Endothelial cell of umbilical vein (primary cell): ENCODE results near the gene PBX3. TPM values are rescaled to one million over a fixed set of nuclear protein-coding genes. Genes with fewer than 3 reads are reported as not detected.

ENCODE experiments used
- BruUV-seq: library from RNA; stranded (reverse); fragments of 400-500 nt; replicated peaks from 2 replicates; lab custom pipeline; 2021; lab: Mats Ljungman, UMichigan
- CTCF ChIA-PET: fragments of 300-600, 350-600 bp; sonication (Branson Sonifier 250); formaldehyde crosslinking; loops from one replicate; lab custom pipeline; 2021; ENCODE audit warnings: antibody characterized with exemption, inconsistent platforms; lab: Charles Lee
- POLR2A ChIA-PET: fragments of 300-600, 350-600 bp; sonication (Branson Sonifier 250); formaldehyde crosslinking; loops from one replicate; lab custom pipeline; 2021; ENCODE audit warnings: antibody characterized with exemption, inconsistent platforms; lab: Charles Lee
- DNase-seq: peaks from one replicate; pipeline ENCODE4 v3.0.0-alpha.2; 2011; ENCODE audit warnings: low read depth, low spot score
- FAIRE-seq: peaks from 2 replicates; lab custom pipeline; 2011; peaks lifted over from hg19 to GRCh38; lab: Jason Lieb, UNC
- H2AFZ ChIP-seq: 2 replicates; pipeline ENCODE4 v1.6.0; 2012; ENCODE audit warnings: low read depth, low read length, control low read depth, inconsistent platforms
- H3K27ac ChIP-seq: 2 replicates; pipeline ENCODE4 v1.5.1; 2011; ENCODE audit warnings: low read depth, mild to moderate bottlenecking, control low read depth, low read length, moderate library complexity; ENCODE audit not compliant: insufficient read depth
- H3K27me3 ChIP-seq, 2 experiments: 2 replicates each; pipeline versions ENCODE4 v1.6.0 to v1.6.1; 2011; ENCODE audit warnings: low read length in 2 of 2, mixed read lengths in 1 of 2; ENCODE audit not compliant: control insufficient read depth in 2 of 2, insufficient read depth in 2 of 2
- H3K36me3 ChIP-seq, 2 experiments: 2 replicates in 1 of 2; 3 replicates in 1 of 2; pipeline ENCODE4 v1.5.1; 2011; ENCODE audit warnings: low read length in 2 of 2, mild to moderate bottlenecking in 1 of 2, moderate library complexity in 1 of 2; ENCODE audit not compliant: control insufficient read depth in 2 of 2, insufficient read depth in 2 of 2; ENCODE audit errors: extremely low read depth in 1 of 2
- H3K4me1 ChIP-seq: 3 replicates; pipeline ENCODE4 v1.5.1; 2011; ENCODE audit warnings: mild to moderate bottlenecking, low read length; ENCODE audit not compliant: control insufficient read depth, insufficient read depth; ENCODE audit errors: extremely low read depth
- H3K4me2 ChIP-seq: 2 replicates; pipeline ENCODE4 v1.6.1; 2011; ENCODE audit warnings: low read length, control low read depth, mixed read lengths; ENCODE audit not compliant: insufficient read depth
- H3K4me3 ChIP-seq, 3 experiments: fragments of 200-600 bp in 1 of 3; sonication (generic), shearing (Covaris generic) in 1 of 3; replicated peaks in 1 of 3; 2 replicates each; pipeline ENCODE4 v1.5.1; 2011 to 2016; ENCODE audit warnings: control low read depth in 3 of 3, low read length in 3 of 3, mild to moderate bottlenecking in 2 of 3, inconsistent platforms in 1 of 3, low read depth in 1 of 3, moderate library complexity in 1 of 3; ENCODE audit not compliant: insufficient read depth in 1 of 3
- H3K79me2 ChIP-seq: 2 replicates; pipeline ENCODE4 v1.6.0; 2012; ENCODE audit warnings: low read length, inconsistent platforms; ENCODE audit not compliant: control insufficient read depth, insufficient read depth
- H3K9ac ChIP-seq: replicated peaks from 2 replicates; pipeline ENCODE3; 2011; ENCODE audit warnings: low read length, control low read depth; ENCODE audit not compliant: insufficient read depth; ENCODE audit errors: extremely low read depth
- H3K9me1 ChIP-seq: replicated peaks from 3 replicates; pipeline ENCODE4 v1.6.0; 2011; ENCODE audit warnings: mild to moderate bottlenecking, low read length; ENCODE audit not compliant: control insufficient read depth, insufficient read depth; ENCODE audit errors: extremely low read depth
- H3K9me3 ChIP-seq: replicated peaks from 2 replicates; pipeline ENCODE4 v1.5.1; 2012; ENCODE audit warnings: low read length, inconsistent platforms; ENCODE audit not compliant: control insufficient read depth, insufficient read depth
- H4K20me1 ChIP-seq: replicated peaks from 2 replicates; pipeline ENCODE3; 2011; ENCODE audit warnings: mild to moderate bottlenecking, low read length; ENCODE audit not compliant: control insufficient read depth, insufficient read depth; ENCODE audit errors: extremely low read depth
- EZH2 ChIP-seq: IDR thresholded peaks from 2 replicates; pipeline ENCODE4 v1.6.1; 2012; ENCODE audit warnings: borderline replicate concordance, low read depth, mild to moderate bottlenecking, moderate library complexity, low read length, inconsistent platforms; ENCODE audit not compliant: severe bottlenecking
- FOS ChIP-seq: IDR thresholded peaks from 2 replicates; pipeline ENCODE4 v1.6.1; 2011; ENCODE audit warnings: mild to moderate bottlenecking, low read length, moderate library complexity, borderline replicate concordance; ENCODE audit not compliant: insufficient read depth
- GATA2 ChIP-seq: IDR thresholded peaks from 2 replicates; pipeline ENCODE4 v1.7.0; 2011; ENCODE audit warnings: low read depth, mild to moderate bottlenecking, moderate library complexity, mixed read lengths, low read length; ENCODE audit not compliant: insufficient read length, insufficient read depth
- JUN ChIP-seq: IDR thresholded peaks from 2 replicates; pipeline ENCODE4 v1.6.1; 2011; ENCODE audit warnings: borderline replicate concordance, low read depth; ENCODE audit not compliant: insufficient read length, insufficient read depth
- MAX ChIP-seq: IDR thresholded peaks from 2 replicates; pipeline ENCODE4 v1.6.1; 2011; ENCODE audit not compliant: insufficient read depth, insufficient read length
- MYC ChIP-seq: IDR thresholded peaks from one replicate; pipeline ENCODE4 v1.6.1; 2011; ENCODE audit warnings: mild to moderate bottlenecking, low read depth, low read length
- POLR2A ChIP-seq: IDR thresholded peaks from 2 replicates; pipeline ENCODE4 v1.6.1; 2012; ENCODE audit warnings: low read depth, mild to moderate bottlenecking, control low read depth, low read length
- POLR2AphosphoS5 ChIP-seq: IDR thresholded peaks from 2 replicates; pipeline ENCODE4 v1.6.1; 2012; ENCODE audit warnings: low read depth, mild to moderate bottlenecking, control low read depth, low read length, moderate library complexity; ENCODE audit not compliant: insufficient read depth
- dilution Hi-C: fragments of 300-500 bp; cut with MboI; formaldehyde crosslinking; loops from one replicate; pipeline ENCODE4 v1.15.0; 2019; ENCODE audit warnings: low sequenced_read_pairs; ENCODE audit not compliant: extremely low pct_ligation_motif_present
- intact Hi-C: fragments of 100-400 bp; cut with micrococcal nuclease; formaldehyde crosslinking; loops from one replicate; pipeline ENCODE4 v1.10.0; 2022
- polyA plus RNA-seq, 4 experiments: library from polyadenylated mRNA; depleted of rRNA in 3 of 4; stranded (reverse) in 3 of 4; unstranded in 1 of 4; fragments of >200 nt; gene quantifications; 2 replicates each; pipeline versions ENCODE4 v1.2.1 to v1.2.3, GENCODE V29; 2011 to 2012; ENCODE audit warnings: missing spikeins in 1 of 4
- total RNA-seq: library from RNA; stranded (reverse); gene quantifications from 2 replicates; pipeline ENCODE4 v1.2.3, GENCODE V29; 2021
- TF ChIP-seq, protein P1 (sequence below), 2 donors: IDR thresholded peaks; 1 replicate in 1 of 2; 2 replicates in 1 of 2; pipeline ENCODE4 v1.5.1; 2011; ENCODE audit warnings: low read length in 2 of 2, mild to moderate bottlenecking in 2 of 2, moderate library complexity in 2 of 2, control low read depth in 1 of 2, inconsistent platforms in 1 of 2, low read depth in 1 of 2; ENCODE audit not compliant: insufficient read depth in 1 of 2; ENCODE audit errors: extremely low read depth in 1 of 2

The PBX3 gene
- total and polyA plus RNA-seq, 2 donors (not counting 3 experiments of a cell fraction or from before 2014, with no cell fraction given): 18.8 to 42.0 TPM

- no peak for FAIRE-seq
- H3K79me2 ChIP-seq: no peaks in the 10 kb centered on the region
- intact Hi-C loops: no loop called here
- DNase-seq: no peak
- H3K9ac ChIP-seq: no peak overlapping the region
- no peaks in the 10 kb centered on the region for H4K20me1 ChIP-seq
- H3K4me3 ChIP-seq: no peak overlapping the region
- dilution Hi-C loops: no loop called here
- TF ChIP-seq MAX: no peak
- TF ChIP-seq FOS: no peak
- no peak for TF ChIP-seq JUN
- TF ChIP-seq, protein P1, sequence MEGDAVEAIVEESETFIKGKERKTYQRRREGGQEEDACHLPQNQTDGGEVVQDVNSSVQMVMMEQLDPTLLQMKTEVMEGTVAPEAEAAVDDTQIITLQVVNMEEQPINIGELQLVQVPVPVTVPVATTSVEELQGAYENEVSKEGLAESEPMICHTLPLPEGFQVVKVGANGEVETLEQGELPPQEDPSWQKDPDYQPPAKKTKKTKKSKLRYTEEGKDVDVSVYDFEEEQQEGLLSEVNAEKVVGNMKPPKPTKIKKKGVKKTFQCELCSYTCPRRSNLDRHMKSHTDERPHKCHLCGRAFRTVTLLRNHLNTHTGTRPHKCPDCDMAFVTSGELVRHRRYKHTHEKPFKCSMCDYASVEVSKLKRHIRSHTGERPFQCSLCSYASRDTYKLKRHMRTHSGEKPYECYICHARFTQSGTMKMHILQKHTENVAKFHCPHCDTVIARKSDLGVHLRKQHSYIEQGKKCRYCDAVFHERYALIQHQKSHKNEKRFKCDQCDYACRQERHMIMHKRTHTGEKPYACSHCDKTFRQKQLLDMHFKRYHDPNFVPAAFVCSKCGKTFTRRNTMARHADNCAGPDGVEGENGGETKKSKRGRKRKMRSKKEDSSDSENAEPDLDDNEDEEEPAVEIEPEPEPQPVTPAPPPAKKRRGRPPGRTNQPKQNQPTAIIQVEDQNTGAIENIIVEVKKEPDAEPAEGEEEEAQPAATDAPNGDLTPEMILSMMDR (IDR thresholded peaks at IDR 0.05; ENCODE audit: extremely low read depth in 1 of 2, insufficient read depth in 1 of 2, low read depth in 1 of 2, low read length in 2 of 2): no peak
- TF ChIP-seq EZH2: no peak
- no peak for TF ChIP-seq GATA2
- TF ChIP-seq POLR2AphosphoS5: no peak
- TF ChIP-seq MYC: no peak
- TF ChIP-seq POLR2A: no peak
- H3K27ac ChIP-seq: no peak overlapping the region
- POLR2A ChIA-PET: no interaction called here
- CTCF ChIA-PET: no interaction called here
- H3K9me3 ChIP-seq: no peaks in the 10 kb centered on the region
- no peak overlapping the region for H3K4me2 ChIP-seq
- H2AFZ ChIP-seq: no peak overlapping the region
- H3K36me3 ChIP-seq: no peaks in the 10 kb centered on the region
- H3K4me1 ChIP-seq: no peaks in the 10 kb centered on the region
- H3K27me3 ChIP-seq: no peaks in the 10 kb centered on the region
- no peaks in the 10 kb centered on the region for H3K9me1 ChIP-seq
- no TSS peak for BruUV-seq
Measured at GRCh38 chr9:126001581-126002225, 254.5 kb downstream of the PBX3 start.
